Epidermal melanocyte (primary cell): ENCODE results near the gene SPO11.

Experiments used
- DNase-seq: peaks from one replicate; pipeline ENCODE4 v3.0.0; 2011; ENCODE audit warnings: low spot score; ENCODE audit not compliant: insufficient read length

The SPO11 gene

GRCh38 chr20:57329608-57330221 is at the start of gene SPO11:
Gene SPO11, plus strand, starts transcription at chr20:57329803. Its CDS starts 65 bp downstream, at chr20:57329868.
- no peak for DNase-seq

GRCh38 chr20:57280221-57280620 is 49.4 kb upstream of the SPO11 start:
- no peak for DNase-seq

- no peak for DNase-seq
Measured at GRCh38 chr20:57281900-57282299, 47.7 kb upstream of the SPO11 start.

GRCh38 chr20:57282670-57283361 is 46.8 kb upstream of the SPO11 start:
- peak; percentile 77 for DNase-seq

GRCh38 chr20:57283860-57284259 is 45.7 kb upstream of the SPO11 start:
- no peak for DNase-seq

GRCh38 chr20:57287007-57287880 is 42.4 kb upstream of the SPO11 start:
- DNase-seq = no peak

- no peak for DNase-seq
Measured at GRCh38 chr20:57287901-57288300, 41.7 kb upstream of the SPO11 start.

GRCh38 chr20:57288651-57289277 is 40.8 kb upstream of the SPO11 start:
- no peak for DNase-seq

- DNase-seq = no peak
Measured at GRCh38 chr20:57289391-57290177, 40.0 kb upstream of the SPO11 start.

- DNase-seq = no peak
Measured at GRCh38 chr20:57290178-57290484, 39.5 kb upstream of the SPO11 start.

GRCh38 chr20:57291003-57291402 is 38.6 kb upstream of the SPO11 start:
- DNase-seq = no peak

- DNase-seq = no peak
Measured at GRCh38 chr20:57291694-57292093, 37.9 kb upstream of the SPO11 start.

GRCh38 chr20:57292611-57293010 is 37.0 kb upstream of the SPO11 start:
- no peak for DNase-seq

GRCh38 chr20:57293995-57294394 is 35.6 kb upstream of the SPO11 start:
- no peak for DNase-seq

GRCh38 chr20:57294550-57294949 is 35.1 kb upstream of the SPO11 start:
- no peak for DNase-seq

GRCh38 chr20:57298457-57298856 is 31.1 kb upstream of the SPO11 start:
- no peak for DNase-seq

GRCh38 chr20:57301026-57301425 is 28.6 kb upstream of the SPO11 start:
- no peak for DNase-seq

GRCh38 chr20:57306747-57307146 is 22.9 kb upstream of the SPO11 start:
- no peak for DNase-seq

- DNase-seq = no peak
Measured at GRCh38 chr20:57308451-57309271, 20.9 kb upstream of the SPO11 start.

- DNase-seq = no peak
Measured at GRCh38 chr20:57309544-57310115, 20.0 kb upstream of the SPO11 start.
